K562 (cell line): ENCODE results near the gene C2CD4C. TPM values are rescaled to one million over a fixed set of nuclear protein-coding genes. Genes with fewer than 3 reads are reported as not detected.

ENCODE experiments used
- E2F6 ChIP-seq, 2 experiments: IDR thresholded peaks; 2 replicates each; pipeline ENCODE4 v1.6.1; 2011; ENCODE audit warnings: borderline replicate concordance in 1 of 2, control low read depth in 1 of 2, low read depth in 1 of 2, low read length in 1 of 2, mild to moderate bottlenecking in 1 of 2, mixed read lengths in 1 of 2, moderate library complexity in 1 of 2; ENCODE audit not compliant: insufficient read depth in 1 of 2, insufficient read length in 1 of 2, poor library complexity in 1 of 2, severe bottlenecking in 1 of 2; ENCODE audit errors: extremely low read depth in 1 of 2
- NONO ChIP-seq, 2 experiments: fragments of 200-400 bp in 1 of 2; fragments of 450-650 bp in 1 of 2; formaldehyde crosslinking in 1 of 2; IDR thresholded peaks; 2 replicates each; pipeline ENCODE4 v1.6.1; 2017; ENCODE audit warnings: low read depth in 2 of 2, mild to moderate bottlenecking in 2 of 2, moderate library complexity in 2 of 2, low read length in 1 of 2
- RB1 ChIP-seq: fragments of 450-650 bp; IDR thresholded peaks from 2 replicates; pipeline ENCODE4 v1.6.1; 2017; ENCODE audit warnings: low read depth, mild to moderate bottlenecking
- SIX5 ChIP-seq, 2 experiments: IDR thresholded peaks; 2 replicates each; pipeline ENCODE4 v1.6.1; 2011; ENCODE audit warnings: low read length in 2 of 2, borderline replicate concordance in 1 of 2, low read depth in 1 of 2, mild to moderate bottlenecking in 1 of 2, moderate library complexity in 1 of 2; ENCODE audit not compliant: insufficient read depth in 1 of 2
- YY1 ChIP-seq, 3 experiments: IDR thresholded peaks; 2 replicates each; pipeline ENCODE4 v1.6.1; 2011; ENCODE audit warnings: low read length in 2 of 3, mild to moderate bottlenecking in 2 of 3, moderate library complexity in 2 of 3, borderline replicate concordance in 1 of 3, control low read depth in 1 of 3, low read depth in 1 of 3; ENCODE audit not compliant: insufficient read depth in 3 of 3, insufficient replicate concordance in 2 of 3, control insufficient read depth in 1 of 3, insufficient read length in 1 of 3; ENCODE audit errors: extremely low read depth in 1 of 3
- ZBTB40 ChIP-seq, 2 experiments: fragments of 450-650 bp in 1 of 2; sonication (generic) in 1 of 2; formaldehyde crosslinking in 1 of 2; IDR thresholded peaks; 2 replicates each; pipeline versions ENCODE4 v1.7.1 to v1.9.0; 2016 to 2022; ENCODE audit warnings: inconsistent platforms in 1 of 2, mild to moderate bottlenecking in 1 of 2, missing genetic modification reagents in 1 of 2
- ZNF764 ChIP-seq: fragments of 250-450 bp; sonication (Bioruptor Pico); IDR thresholded peaks from 2 replicates; pipeline ENCODE4 v1.4.0; 2020; ENCODE audit warnings: low read depth, mild to moderate bottlenecking, moderate library complexity
- polyA plus RNA-seq, 8 experiments: library from polyadenylated mRNA; depleted of rRNA in 4 of 8; stranded (reverse) in 5 of 8; unstranded in 3 of 8; fragments of >200 nt; fragmentation: Nextera tagmentation in 2 of 8; fragmentation: Illumina TruSeq in 1 of 8; extraction: Ambion mirVana in 2 of 8; extraction: Trizol in 1 of 8; gene quantifications; 2 replicates each; pipeline versions ENCODE4 v1.2.1 to v1.2.3, GENCODE V29; 2011 to 2014; ENCODE audit warnings: inconsistent platforms in 1 of 8, missing spikeins in 1 of 8
- total RNA-seq, 7 experiments: library from RNA; depleted of rRNA in 6 of 7; stranded (reverse); fragments of >200 nt in 6 of 7; fragmentation: Illumina TruSeq in 2 of 7; extraction: Trizol in 2 of 7; gene quantifications; 2 replicates each; pipeline versions ENCODE4 v1.2.1 to v1.2.3, GENCODE V29; 2011 to 2021; ENCODE audit warnings: low replicate concordance in 1 of 7

C2CD4C gene
- total and polyA plus RNA-seq, 9 of the 15 experiments (the other 6 are each of a cell fraction or from before 2014, with no cell fraction given): 0.01 to 0.07 TPM; not detected in 7

DNA sequence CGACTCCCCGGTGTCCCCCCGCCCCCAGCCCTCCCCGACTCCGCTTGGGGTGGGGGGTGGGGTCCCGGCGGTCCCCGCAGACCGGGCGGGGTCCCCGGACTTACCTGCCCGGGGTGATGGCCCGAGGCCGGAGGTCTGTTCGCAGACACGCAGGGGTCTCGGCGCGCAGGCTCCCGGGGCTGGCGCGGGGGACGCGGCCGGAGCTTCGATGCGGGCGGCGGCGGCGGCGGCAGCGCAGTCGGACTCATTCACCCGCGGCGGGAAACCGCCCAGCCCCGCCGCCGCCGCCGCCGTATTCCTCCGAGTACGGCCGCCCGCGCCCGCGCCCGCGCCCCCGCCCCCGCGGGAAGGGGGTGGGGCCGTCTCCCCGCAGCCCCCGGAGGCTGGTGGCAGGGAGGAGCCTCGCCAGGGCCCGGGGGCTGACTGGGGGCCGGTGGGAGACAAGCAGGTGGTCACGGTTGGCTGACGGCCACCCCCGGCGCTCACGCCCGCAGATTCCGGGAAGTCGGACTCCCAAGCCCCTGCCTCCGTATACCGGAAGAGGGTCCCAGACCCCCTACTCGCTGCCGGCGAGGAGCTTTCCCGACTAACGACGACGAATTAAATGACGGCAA, at the start of gene C2CD4C (continued):
- TF ChIP-seq YY1 (IDR thresholded peaks at IDR 0.05; ENCODE audit: borderline replicate concordance in 1 of 3, control insufficient read depth in 1 of 3, extremely low read depth in 1 of 3, insufficient read depth in 3 of 3, insufficient read length in 1 of 3, insufficient replicate concordance in 2 of 3, low read depth in 1 of 3, low read length in 2 of 3): peak in 1 of 3 experiments; percentile 60
- TF ChIP-seq E2F6 (IDR thresholded peaks at IDR 0.05; ENCODE audit: borderline replicate concordance in 1 of 2, extremely low read depth in 1 of 2, insufficient read depth in 1 of 2, insufficient read length in 1 of 2, low read depth in 1 of 2, low read length in 1 of 2, poor library complexity in 1 of 2, severe bottlenecking in 1 of 2): peak; percentile 43 to 91
- 0 out of 4 replicates have a peak, but pooled peaks of 1 of the 2 experiments have one; percentile 44 for TF ChIP-seq NONO (IDR thresholded peaks at IDR 0.05; ENCODE audit: low read depth in 2 of 2, low read length in 1 of 2)
- TF ChIP-seq RB1: peak; percentile 47; the same call in 1 of the 2 replicates
- TF ChIP-seq ZBTB40 (IDR thresholded peaks at IDR 0.05): 0 out of 2 replicates have a peak, but pooled peaks have one; percentile 26
- no peak for TF ChIP-seq ZBTB40 (CRISPR knock-in tag; IDR thresholded peaks at IDR 0.05)
- TF ChIP-seq ZNF764 (CRISPR knock-in tag): no peak
- no peak for TF ChIP-seq SIX5 (IDR thresholded peaks at IDR 0.05; ENCODE audit: borderline replicate concordance in 1 of 2, insufficient read depth in 1 of 2, low read depth in 1 of 2, low read length in 2 of 2)
